HG02852 (cell line): ENCODE measurements around the gene FILIP1L.
"Not testable (repeated sequence)": the region's sequence is repeated elsewhere in the genome, so short reads cannot be mapped to it uniquely, and the experiment has no call there.

Experiments
- ATAC-seq: cut with Tn5 transposase; IDR thresholded peaks from one replicate; pipeline ENCODE4 v1.9.1; 2021; ENCODE audit warnings: mild to moderate bottlenecking, moderate library complexity; ENCODE audit not compliant: unreplicated experiment

Gene FILIP1L

DNA sequence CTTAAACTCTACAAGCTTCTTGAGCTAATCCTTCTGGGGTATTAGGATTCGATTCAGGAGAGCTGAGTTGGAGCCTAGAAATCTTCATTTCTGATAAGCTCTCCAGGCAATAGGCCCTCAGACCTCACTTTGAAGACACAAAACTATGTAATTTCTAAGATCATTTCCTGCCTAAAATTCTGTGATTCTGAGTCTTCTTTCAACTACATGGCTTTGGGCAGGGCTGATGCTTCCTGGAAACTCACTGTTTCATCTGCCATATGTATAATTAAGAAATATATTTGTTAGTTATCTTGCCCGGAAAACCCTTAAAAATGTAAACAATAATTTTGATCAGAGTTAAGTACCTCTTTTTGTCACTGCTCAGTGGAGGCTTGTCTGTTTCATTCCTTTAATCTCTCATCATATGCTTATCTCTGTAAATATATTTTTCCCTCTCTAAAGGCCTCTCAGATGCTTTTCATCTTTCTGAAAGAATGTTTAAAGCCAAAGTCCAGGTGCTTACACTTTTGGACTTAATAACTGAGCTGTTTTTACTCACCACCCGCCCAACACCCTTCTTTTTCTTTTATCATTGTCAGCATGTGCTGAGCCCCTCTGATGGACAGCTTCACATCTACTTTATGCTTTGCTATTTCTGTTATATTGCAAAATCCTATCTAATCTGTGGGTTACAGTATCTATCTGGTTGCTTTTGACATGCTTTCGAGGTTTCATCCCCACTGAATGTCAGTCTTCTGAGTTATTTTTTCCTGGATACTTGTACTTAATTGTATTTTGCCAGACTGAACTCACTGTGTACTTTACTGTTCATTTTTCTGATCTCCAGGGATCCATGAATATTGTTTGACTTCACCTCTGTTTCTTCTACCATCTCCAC lies 38.2 kb downstream of the FILIP1L start:
- no peak for ATAC-seq

DNA sequence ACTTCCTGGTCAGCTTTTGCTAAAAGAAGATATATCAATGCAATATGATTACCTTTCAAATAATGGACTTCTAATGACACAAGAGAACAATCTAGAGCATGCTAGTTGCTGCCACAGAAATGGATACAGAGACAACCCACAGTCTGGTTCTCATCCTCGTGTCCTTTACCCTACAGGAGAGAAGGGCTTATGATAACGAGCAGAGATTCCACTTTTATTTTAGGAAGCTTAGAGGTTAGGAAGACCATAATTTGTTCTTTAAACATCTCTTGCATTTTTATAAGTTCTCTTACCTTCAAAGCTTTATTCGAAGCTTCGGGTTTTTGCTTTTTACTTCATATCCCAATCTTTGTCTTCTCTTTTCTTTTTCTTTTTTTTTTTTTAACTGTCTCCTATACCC lies 39.1 kb downstream of the FILIP1L start:
- no peak for ATAC-seq

DNA sequence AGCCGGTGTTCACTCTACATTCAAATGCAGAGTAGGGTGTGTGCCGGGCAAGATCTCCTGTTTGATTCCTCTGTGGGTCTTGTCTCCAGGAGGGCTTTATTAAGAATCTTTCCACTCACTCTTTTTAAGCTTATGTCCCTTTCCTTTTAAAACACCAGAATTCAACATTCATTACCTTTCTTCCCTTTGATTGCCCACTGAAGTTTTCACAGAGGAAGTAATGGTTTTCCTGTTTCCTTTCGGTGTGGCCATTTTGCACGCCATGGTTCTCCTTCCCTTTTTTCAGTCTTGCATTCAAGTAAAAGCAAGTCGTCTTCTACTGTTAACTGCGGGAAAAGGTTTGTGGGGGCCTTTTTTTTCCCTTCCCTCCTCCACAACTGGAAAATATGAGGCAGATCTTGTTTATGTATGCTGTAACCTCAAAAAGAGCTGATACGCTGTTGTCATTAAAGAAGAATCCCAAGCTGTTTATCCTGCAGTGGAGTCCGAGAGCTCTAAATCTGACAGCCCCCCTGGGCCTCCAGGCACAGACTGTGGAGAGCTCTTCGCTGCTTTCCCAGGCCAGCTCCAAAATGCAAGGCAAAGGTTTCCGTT lies 40.5 kb downstream of the FILIP1L start:
- peak; percentile 36 for ATAC-seq

DNA sequence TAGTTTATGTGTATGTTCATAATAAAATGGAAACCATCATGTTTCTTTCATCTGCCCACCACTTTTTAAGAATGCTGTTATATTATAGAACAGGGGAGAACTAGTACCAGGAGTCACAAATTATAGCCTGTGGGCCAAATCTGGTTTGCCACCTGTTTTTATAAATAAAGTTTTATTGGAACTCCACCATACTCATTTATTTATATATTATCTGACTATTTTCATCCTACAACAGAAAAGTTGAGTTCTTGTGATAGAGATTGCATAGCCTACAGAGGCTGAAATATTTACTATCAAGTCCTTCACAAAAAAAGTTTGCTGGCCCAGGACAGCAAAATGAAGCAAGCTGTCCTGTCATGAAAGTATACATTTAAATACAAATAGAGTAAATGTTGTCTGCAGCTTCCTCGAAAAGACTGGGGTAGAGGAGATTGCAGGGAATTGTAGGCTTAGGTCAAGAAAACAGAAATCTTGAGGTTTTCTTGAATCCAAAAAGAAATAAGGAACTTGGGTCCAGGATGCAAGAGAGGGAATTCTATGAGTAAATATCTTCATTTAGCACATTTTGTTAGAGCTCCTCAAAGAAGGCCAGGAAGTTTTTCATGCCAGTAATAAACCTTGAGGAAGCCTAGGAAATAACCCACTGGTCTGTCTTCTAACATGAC lies 41.1 kb downstream of the FILIP1L start:
- no peak for ATAC-seq

DNA sequence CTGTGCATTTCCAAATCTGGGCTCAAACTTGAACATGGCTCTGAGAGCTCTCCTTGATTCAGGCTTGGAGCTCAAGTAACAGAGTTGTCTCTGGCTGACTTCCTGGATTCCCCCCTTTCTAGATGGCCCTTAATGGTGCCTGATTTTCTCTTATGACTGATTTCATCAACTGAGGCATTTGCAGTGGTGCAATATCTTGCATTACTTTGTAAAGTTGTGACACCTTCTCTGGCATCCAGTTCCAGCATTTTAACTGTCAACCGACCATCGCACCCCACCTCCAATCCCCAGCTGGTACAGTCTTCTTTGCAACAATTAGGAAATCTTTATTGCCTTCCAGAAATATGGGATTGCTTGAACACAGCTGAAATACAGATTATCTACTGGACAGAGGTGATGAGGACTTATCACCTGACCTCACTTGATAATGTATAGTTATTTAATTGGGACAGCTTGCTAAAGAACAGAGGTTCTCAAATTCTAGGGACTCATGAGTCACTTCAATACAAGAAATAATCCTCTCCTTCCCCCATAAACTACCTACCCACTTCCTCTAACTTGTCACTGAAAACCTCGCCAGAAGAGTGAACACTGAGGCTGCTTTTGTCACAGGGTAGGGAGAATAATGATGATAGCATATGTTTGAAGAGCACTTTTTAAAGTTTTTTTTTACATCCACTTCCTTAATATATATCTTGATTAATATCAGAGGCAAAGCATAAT lies 41.8 kb downstream of the FILIP1L start:
- peak; percentile 64 for ATAC-seq

DNA sequence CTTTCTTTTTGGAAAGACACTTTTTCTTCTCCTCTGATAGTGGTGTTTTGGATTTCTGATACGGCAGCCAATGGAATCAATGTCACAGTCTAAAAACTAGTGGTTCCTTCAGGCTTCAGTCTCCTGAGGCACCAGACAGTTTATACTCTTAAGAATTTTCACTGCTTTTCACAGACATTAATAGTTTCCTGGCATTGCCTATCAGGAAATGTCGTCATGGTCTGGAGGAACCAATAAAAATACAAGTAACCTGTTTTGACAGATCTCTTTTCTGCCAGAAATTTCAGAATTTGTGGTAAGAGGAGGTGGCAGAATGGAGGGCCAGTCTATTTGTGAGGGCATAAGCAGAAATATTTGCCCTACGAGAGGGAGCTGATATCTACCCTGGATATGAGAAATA lies 44.8 kb downstream of the FILIP1L start:
- ATAC-seq = no peak

DNA sequence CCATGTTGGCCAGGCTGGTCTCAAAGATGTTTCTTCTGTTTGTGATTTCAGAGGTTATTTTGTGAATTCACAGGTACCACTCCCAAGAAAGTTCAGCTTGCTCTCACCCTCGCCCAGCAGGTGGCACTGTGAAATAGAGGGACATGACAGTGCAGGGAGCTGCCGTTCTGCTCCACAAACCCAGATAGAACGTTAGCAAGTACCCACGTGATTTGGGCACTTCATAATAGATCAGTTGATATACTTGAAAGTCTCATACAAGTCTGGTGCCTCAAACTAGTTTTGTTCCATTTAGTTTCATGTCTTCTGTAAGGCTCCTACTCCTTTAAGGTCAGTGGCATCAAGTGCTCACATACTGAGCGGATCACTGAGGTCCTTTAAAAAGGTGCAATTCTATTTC lies 45.5 kb downstream of the FILIP1L start:
- peak; percentile 65 for ATAC-seq

DNA sequence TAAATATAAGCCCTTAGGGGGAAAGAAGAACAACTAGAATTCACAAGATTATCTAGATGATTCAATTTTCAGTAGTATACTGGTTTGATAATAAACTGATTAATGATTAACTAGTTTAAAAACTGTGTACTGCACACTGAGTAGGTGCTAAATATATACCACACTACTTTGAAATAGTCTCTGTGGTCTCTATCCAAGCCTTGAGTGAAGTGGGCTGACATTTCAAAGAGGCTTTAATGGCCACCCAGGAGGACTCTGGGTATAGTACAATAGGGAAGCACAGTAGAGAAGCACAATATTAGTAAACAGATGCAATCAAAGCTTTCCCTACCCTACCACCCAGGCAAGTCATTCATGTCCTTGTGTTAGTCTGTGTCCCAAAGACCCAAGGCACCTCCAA lies 46.7 kb downstream of the FILIP1L start:
- ATAC-seq = no peak

DNA sequence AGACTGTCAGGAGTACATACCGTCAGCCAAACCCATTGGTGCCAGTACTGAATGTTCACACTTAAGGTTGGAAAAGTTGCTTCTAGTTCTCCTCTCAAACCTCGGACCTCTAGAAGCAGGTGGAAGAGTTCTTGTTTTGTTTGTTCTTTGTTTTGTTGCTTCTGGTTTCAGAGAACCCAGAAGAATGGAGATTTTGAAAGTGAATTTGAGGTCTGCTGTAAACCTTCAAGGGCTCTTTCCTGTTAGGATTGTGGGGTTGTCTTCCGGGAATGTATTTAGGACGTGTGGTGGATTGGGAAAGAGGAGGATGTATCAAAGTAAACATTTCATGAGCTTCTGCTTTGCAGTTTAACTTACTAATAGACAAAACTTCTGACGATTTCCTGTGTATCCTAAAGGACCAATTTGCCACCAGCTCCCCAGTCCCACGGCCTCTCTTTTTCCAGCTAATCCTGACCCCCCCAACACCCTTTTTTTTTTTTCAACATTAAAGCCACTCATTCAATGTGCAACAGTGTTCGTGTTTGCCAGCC lies 50.3 kb downstream of the FILIP1L start:
- no peak for ATAC-seq

DNA sequence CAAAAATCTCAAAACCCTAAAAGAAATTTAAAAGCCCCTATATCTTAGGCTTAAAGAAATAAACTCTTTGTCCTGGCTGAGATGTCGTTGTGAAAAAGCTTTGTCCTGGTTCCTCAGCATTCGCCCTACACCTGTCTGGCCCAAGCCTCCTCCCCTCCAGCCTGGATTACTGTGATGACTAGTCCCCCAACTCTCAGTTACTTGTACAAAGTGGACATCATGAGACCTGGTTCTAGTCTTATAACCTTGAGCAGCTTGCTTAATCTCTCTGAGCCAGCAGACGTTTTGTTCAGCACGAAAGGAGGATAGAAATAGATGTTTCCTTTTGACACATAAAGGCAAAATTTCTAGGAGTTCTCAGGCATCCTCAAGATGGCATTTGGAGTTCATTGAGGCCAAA lies 51.6 kb downstream of the FILIP1L start:
- no peak for ATAC-seq

DNA sequence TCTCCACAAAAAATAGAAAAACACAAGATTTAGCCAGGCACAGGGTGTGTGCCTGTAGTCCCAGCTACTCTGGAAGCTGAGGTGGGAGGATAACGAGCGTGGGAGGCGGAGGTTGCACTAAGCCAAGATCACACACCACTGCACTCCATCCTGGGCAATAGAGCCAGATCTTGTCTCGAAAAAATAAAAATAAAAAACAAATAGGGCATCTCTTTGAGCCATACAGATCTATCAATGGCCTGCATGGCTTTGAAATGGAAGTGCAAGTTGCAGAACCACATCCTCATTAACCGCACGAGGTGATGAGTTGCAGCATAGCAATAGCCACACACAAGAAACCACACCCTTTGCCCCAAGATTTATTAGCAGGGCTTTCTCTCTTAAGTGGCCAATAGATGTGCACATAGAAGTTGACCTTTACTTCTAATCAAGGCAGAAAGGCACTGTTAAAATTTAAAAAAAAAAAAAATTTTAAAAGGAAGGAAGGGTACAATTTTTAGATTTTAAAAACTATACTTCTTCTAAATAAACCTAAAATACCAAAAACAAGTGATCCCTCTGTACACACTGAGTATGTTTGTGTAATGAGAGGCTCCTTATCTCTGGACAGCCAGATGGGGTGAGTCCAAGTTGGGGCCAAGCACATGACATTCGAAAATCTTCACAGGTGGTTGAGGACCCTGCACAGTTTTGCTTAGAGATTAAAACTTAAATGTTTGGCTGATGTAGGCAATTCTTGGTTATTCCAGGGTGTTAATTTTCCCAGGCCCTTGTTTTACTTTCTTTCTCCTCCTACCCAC lies 53.4 kb downstream of the FILIP1L start:
- no peak for ATAC-seq

DNA sequence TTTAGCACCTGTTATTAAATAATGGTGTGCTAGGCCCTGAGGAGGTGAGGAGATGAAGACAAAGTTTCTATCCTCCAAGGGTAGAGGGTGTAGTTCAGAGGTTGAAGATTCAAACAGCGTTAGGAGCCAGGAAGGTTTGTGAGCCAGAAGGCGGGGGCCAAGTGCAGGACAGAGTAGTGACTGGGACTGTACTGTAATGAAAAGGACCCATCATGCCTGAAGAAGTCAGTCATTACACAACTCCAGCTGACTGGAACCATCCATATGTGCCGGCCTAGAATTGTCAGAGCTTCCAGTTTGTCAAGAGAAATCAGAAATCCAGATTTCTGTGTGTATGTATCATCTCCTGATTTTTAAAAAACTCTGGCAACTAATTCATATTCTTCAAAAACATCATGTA lies 54.8 kb downstream of the FILIP1L start:
- no peak for ATAC-seq

DNA sequence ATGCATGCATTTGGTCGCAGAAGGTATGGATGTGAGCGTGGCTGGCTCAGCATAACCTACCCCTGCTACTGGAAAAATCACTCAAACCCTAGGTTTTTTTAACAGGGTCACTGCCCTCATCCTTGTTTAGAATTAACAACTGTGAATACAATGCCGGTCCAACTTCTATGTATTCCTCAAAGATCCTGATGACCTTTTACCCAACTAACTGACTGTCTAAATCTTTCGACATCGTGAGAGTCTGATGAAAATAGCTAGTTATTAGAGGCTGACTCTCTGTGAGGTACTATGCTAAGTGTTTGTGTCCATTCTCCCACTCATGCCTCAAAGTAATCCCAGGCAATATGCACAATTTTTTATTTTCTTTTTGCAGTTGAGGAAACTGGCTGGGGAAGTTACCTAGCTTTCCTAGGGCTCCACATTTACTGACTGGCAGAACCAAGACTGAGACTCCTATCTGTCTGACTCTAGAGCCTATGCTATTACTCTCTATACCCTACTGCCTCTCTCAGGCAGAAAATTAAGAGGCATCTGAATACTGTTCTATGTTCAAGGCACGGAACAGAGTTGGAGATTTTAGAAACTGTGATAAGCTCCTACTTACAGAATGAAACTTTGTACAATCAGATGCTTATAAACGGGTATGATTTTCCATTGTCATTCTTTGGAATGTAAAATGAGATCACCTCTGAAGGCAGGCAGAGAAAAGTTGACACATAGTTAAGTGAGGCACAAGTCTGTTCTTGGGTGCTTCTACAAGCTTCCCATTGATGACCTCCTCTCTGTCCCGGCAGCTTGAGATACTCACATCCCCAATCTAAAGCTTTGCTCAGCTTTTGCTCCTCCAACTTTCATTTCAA lies 56.4 kb downstream of the FILIP1L start:
- ATAC-seq = no peak

DNA sequence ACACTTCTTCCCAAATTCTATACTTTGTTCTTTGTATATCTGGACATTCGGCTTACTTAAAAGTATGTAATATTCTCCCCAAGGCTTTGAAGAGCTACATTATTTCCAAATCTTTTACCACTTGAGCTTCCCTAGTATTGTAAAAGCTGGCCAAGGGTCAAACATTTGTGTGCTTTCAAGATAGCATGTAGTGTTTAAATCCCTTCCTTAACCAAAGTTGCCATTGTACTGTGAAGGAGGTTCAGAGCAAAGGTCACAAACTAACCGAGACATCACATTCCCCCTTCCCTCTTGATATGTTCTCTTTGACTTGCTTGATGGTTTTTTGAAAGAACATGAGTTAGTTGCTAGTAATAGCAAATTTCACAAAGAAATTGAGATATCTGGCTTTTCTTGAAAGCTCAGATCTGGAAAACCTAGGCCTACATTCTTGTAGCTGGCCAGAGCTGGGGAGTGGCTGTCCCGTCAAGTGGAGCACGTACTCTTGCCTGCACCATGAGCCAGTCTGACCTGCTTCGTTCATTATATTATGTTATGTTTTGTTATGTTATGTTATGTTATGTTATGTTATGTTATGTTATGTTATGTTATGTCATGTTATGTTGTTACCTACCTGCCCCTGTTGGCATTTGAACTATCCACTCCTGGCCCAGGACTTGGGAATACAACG lies 60.2 kb downstream of the FILIP1L start:
- ATAC-seq = no peak

DNA sequence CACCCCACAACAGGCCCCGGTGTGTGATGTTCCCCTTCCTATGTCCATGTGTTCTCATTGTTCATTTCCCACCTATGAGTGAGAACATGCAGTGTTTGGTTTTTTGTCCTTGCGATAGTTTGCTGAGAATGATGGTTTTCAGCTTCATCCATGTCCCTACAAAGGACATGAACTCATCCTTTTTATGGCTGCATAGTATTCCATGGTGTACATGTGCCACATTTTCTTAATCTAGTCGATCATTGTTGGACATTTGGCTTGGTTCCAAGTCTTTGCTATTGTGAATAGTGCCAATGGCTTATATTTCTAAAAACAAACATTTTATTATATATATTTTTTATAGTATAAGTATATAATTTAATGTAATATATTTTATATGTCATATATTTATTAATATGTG lies 62.8 kb downstream of the FILIP1L start:
- not testable (repeated sequence) for ATAC-seq

DNA sequence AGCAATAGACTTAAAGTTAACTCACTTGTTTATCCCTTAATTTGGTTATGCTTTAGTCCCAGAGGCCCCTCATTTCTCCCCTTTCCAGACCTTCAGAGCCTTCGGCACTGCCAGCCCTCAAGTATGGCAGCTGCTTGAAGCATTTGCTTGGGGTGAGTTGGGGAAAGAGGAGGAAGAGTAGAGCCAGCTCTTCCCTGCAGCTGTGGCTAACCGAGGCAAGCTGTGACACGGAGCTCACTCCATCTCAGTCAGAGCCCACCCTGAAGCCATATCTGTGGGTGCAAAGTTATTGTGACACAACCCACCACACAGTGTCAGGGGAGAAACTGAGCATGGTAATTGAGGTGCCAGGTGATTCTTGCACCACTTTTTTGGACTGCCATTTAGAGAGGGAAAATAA lies 66.1 kb downstream of the FILIP1L start:
- ATAC-seq = no peak

DNA sequence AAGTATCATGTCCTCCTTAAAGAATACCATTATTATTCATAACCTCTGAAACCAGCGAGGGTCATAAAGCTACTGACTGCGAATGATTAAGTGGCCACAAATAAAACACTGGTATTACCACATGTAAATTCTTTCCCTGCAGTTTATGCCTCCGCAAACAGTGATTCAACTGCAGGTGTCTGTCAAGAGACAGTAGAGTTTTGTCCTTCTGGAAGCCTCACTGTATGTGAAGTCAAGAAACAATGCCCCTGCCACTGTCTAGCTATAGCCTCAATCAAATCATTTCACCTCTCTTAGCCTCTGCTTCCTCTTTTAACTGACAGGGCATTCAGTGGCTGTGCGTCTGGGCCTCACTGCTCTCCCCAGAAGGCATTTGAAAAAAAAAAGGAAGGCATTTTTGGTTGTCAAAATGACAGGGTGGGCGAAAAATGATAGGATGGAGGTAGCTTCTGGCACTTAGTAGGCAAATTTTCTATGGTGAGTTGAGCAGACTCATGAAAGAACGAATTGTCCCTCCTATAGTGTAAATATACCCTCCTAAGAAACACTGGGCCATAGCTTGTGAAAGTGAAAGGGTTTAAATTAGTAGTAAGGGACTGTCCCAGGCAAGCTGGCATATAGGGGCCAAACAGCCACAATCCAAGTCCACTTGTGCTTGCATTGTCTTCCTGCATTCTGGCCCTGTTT lies 66.7 kb downstream of the FILIP1L start:
- ATAC-seq = peak; percentile 69

DNA sequence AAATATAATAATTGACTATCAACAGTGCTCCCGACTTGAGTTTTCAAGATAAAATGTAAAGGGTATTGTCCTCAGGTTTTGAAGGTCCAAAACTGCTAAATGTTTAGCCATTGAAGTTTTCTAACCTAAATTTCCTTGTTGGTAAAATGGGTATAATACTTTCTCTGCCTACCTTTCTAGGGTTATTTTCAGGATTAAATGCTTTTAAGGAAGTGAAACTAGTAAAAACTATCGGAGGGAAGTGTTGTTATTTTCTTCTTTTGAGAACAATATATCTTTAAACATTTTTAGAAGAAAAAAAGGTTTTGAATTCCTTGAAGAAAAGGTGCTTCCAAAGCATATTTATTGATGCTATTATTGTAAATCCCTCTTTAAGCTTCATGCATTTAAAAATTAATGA lies 67.3 kb downstream of the FILIP1L start:
- no peak for ATAC-seq
